GM19193 (cell line): ENCODE data around the gene SLC29A1.

ENCODE experiments used
- POLR2A ChIP-seq: IDR thresholded peaks from 4 replicates; pipeline ENCODE4 v1.6.1; 2011; ENCODE audit not compliant: insufficient read depth, insufficient read length; ENCODE audit errors: extremely low read depth

Gene SLC29A1

DNA sequence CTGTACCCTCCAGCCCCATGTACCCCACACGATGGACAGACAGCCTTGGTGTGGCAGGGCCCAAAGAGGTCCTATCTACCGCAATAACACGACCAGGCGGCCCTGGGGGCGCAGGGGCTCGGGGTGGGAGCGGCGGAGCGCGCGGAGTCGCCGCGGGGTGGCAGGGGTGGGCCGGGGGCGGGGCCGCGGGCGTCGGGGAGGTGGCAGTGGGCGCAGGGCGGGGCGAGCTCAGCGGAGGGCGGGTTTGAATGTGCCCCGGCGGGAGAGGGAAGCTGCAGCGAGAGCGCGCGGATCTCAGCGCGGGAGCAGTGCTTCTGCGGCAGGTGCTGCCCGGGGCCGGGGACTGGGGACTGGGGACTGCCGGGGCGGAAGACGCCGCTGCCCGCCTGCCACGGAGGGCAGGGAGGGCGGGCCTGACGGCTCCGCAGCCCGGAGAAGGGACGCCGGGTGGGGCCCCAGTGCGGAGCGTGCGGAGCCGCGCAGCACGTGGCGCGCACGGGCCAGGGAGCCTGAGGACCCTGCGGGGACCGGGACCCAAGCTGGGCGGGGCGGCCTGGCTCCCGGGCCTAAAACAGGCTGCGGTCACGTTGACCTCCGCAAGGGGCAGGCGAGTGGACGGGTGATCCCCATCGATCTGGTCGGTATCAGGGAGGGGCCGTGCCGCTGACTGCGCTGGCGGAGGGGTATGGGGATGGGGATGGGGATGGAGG is at the start of gene SLC29A1:
SLC29A1 (plus strand) TSS at position 277 of the 710 bp plus-strand sequence. CDS start 3,719 bp downstream, outside the sequence.
- peak; percentile 74 for TF ChIP-seq POLR2A

DNA sequence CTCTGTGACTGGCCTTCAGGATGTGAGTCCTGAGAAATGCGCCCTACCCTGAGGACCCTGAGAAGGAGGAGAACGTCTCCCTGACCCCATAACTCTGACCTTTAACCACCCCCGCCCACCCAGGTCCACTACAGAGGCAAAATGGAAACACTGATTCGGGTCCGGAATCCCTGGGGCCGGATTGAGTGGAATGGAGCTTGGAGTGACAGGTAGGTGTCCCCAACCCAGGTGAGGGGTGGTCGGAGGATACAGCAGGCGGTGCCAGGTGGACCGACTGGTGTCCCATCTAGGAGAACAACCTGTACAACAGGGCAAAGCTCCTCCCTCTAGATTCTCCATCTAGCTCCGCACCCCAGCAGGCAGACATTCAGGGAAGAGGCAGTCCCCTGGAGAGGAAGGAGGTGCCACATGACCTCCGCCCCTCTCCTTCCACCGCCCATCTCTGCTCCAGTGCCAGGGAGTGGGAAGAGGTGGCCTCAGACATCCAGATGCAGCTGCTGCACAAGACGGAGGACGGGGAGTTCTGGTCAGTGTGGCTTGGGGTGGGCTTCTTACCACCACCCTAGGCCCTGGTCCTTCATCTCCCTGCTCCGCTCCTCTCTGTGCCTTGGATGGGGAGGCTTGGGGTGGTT is 47.1 kb upstream of the SLC29A1 start:
- TF ChIP-seq POLR2A: no peak

DNA sequence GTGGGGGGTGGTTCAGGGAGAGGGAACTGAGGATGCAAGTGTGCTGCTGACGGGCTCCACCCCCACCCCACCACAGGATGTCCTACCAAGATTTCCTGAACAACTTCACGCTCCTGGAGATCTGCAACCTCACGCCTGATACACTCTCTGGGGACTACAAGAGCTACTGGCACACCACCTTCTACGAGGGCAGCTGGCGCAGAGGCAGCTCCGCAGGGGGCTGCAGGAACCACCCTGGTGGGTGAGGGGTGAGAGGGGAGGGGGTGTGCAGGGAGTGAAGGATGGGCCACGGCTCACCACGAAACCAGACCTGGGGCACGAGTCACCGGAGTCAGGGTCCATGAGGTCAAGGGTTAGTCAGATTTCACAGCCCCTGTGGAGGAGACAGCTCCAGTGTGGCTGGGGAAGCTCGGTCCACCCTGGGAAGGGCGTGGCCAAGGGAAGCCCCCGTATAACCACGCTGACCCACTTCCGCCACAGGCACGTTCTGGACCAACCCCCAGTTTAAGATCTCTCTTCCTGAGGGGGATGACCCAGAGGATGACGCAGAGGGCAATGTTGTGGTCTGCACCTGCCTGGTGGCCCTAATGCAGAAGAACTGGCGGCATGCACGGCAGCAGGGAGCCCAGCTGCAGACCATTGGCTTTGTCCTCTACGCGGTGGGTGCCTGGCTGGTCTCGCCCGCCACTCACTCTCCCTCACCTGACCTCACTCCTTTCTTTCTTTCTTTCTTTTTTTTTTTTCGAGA is 46.5 kb upstream of the SLC29A1 start:
- TF ChIP-seq POLR2A: peak; percentile 21

DNA sequence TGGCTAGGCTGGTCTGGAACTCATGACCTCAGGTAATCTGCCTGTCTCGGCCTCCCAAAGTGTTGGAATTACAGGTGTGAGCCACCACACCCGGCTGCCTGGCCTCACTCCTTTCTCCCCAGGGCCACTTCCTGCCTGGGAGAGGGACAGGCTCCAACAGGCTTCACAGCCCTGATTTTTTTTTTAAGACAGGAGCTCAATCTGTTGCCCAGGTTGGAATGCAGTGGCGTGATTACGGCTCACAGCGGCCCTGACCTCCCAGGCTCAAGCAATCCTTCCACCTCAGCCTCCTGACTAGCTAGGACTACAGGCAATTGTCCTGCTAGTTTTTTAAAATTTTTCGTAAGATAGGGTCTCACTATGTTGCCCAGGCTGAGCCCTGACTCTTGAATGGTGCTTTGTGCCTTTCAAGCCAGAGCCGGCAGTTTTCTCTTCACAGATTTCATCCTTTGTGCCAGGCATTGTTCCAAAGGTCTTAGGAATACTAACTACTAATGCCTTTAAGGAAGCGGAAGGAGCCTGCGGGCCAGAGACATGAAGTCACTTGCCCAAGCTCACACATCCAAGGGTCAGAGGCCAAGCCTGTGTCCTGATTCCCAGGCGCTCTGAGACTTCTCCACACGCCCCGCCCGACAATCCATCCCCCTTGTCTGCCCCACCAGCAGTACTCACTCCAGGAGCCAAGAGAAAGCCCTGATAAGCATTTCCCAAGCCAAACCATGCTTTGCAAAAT is 45.5 kb upstream of the SLC29A1 start:
- TF ChIP-seq POLR2A: no peak

DNA sequence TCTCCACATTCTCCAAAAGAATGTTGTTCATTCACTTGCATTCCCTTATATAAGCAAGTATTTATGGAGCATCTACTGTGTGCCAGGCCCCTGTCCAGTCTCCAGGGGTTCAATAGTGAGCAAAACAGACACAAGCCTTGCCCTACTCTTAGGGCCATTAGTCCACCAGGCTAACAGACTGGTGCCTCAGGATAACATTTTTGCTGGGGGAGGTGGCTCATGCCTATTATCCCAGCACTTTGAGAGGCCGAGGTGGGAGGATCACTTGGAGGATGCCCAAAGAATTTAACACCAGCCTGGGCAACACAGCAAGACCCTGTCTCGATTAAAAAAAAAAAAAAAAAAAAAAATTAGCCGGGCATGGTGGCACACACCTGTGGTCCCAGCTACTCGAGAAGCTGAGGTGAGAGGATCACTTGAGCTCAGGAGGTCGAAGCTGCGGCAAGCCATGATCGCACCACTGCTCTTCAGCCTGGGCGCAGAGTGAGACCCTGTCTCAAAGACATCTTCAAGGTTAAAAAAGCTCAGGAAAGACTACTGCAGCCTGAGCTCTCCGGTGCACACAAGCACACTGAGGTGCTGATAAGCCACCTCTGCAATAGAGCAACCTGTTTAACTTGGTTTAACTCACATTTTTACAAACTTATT is 44.8 kb upstream of the SLC29A1 start:
- no peak for TF ChIP-seq POLR2A

DNA sequence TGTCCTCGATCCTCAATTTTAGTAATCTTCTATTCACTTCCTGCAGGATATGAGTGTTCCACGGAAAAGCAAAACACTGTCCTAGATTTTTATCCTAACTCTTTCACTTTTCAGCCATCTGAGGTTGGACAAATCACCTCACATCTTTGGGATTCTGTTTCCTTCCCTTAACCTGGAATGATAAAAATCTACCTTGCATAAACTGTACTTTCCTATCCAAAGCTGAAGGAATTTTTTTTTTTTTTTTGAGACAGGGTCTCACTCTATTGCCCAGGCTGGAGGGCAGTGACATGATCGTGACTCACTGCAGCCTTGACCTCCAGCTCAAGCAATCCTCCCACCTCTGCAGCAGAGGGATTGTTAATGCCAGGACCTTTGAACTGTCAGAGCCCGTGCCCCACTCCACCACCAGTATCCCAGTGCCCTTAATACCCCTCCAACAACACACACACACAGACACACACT is 44.3 kb upstream of the SLC29A1 start:
- TF ChIP-seq POLR2A: no peak

DNA sequence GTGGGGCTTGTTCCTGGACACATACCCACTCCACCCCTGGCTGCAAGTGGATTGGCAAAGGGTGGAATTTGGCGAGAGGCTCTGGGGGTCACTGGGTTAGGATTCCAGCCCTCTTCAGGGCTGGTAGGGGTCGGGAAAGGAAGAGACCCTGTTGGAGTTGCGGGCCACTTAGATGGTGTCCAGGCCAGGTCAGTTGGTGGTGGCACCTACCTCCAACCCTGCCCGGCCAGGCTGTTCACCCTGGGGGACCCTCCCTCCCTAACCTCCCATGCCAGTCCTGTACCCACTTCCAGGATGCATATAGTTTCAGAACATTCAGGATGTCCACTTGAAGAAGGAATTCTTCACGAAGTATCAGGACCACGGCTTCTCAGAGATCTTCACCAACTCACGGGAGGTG is 43.7 kb upstream of the SLC29A1 start:
- no peak for TF ChIP-seq POLR2A

DNA sequence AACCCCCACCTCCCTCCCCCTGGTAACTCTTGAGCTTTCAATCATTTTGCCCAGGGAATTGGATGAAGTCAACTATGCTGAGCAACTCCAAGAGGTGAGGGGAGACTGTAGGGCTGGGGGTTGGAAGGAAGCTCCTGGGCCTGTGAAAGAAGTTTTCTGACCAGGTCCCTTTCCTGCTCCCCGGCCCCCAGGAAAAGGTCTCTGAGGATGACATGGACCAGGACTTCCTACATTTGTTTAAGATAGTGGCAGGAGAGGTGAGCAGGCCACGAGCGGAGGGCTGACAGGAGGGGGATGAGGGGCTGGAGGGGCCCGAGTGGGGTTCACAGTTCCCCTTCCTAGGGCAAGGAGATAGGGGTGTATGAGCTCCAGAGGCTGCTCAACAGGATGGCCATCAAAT is 43.0 kb upstream of the SLC29A1 start:
- TF ChIP-seq POLR2A: no peak

DNA sequence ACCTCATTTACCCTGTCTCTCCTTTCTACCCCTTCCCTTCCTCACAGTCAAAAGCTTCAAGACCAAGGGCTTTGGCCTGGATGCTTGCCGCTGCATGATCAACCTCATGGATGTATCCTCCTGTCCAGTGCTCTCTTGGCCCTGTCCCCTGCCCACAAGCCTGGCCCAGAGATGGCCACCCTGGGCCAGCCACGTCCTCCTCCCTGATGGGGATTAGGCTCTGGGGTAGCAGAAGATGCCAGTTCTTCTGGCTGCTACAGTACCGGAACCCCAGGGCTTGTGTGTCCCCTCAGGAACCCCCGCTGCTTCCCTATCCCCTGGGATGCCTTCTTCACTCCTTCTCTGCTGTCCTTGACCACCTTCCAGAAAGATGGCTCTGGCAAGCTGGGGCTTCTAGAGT is 42.5 kb upstream of the SLC29A1 start:
- no peak for TF ChIP-seq POLR2A

DNA sequence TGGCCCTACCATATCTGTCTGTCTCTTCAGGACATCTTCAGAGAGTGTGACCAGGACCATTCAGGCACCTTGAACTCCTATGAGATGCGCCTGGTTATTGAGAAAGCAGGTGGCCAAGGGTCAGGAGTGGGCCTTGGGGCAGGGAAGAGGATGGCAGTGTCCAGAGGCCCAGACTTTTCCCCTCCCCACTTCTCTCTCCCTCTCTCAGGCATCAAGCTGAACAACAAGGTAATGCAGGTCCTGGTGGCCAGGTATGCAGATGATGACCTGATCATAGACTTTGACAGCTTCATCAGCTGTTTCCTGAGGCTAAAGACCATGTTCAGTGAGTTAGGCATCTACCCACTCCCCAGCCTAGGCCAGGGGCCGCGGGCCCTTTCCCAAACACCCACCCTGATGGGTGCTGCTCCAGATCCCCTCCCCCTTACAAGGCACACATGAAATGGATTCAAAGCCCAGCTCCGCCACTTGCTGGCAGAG is 40.4 kb upstream of the SLC29A1 start:
- TF ChIP-seq POLR2A: no peak

DNA sequence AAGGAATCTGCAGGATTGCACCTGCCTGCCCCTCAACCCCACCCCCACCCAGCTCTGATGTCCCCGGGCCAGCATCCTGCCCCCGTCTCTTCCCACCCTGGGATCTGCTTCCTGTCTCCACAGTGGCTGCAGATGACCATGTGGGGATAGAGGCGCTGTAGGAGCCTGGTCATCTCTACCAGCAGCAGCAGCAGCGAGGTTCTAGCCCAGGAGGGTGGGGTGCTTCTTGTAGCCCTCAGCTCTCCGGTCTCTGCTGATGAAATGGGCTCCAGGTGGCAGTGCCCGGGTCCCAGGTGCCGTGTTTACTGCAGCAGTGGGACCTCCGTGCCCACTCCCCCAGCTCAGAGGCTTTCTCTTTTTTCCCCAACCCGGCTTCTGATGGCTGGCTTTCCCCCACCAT is 39.6 kb upstream of the SLC29A1 start:
- TF ChIP-seq POLR2A: no peak

DNA sequence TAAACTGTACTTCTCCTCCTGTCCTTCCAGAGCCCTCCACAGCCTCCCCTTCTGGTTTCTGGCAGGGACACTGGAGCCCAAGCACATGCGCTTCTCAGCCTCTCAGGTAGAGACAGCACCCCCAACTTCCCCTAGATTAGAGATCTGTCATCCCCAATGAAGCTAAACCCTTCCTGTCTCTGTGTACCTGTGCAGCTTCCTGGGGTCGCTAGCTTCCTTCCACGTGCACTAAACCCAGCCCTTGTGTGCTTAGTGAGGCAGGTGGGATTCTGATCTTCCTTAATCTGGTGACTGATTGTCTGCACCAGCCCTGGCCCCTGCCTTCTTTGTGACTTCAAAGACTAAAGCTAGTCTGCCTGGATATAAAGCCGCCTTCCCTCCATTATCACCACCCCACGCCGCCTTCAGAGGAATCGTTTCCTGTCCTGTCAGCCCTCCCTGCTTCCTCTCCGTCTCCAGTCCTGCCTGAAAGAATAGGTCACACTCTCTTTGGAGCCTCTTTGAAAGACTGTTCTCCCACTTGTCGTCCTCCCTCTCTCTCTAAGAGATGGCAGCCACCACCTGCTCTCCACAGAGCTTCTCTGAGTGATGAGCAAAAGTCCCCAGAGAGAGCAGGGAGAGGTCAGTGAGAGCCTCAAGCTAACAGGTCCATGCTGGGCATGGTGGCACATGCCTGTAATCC is 37.3 kb upstream of the SLC29A1 start:
- TF ChIP-seq POLR2A: no peak

DNA sequence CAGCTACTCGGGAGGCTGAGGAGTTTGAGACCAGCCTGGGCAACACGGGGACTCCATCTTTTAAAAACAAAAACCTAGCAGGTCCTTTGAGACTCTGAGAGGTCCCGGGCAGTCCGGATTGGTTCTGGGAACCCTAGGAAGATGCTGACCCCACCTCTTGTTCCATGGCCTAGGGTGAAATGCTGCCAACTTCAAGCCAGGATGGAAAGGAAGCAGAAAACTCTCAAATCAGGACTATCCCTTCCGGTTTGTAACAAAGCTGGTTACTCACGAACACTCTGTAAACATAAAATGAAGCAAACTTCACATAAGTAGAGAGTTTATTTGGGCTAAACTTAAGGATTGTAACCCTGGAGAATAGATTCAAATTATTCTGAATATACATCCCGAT is 36.8 kb upstream of the SLC29A1 start:
- no peak for TF ChIP-seq POLR2A

DNA sequence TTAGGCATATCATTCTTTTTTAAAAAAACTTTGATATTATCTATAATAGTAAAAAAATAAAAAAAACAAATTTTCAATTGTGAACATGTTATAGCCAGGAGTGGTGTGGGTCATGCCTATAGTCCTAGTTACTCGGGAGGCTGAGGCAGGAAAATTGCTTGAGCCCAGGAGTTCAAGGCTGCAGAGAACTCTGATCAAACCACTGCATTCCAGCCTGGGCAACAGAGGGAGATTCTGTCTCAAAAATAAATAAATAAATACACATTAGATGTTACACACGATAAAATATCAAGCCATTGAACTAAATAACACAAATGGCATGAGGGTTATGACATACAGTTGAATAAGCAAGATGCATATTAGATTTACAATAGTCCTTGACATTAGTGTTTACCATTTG is 34.6 kb upstream of the SLC29A1 start:
- TF ChIP-seq POLR2A: no peak
